ENCODE data around the gene GRIN2A. TPM values are rescaled to one million over a fixed set of nuclear protein-coding genes. Genes with fewer than 3 reads are reported as not detected.

GRIN2A gene
- total and polyA plus RNA-seq, 2 of the 8 experiments (the other 6 are each of a cell fraction or from before 2014, with no cell fraction given), result 0.18 to 1.8 TPM

DNA sequence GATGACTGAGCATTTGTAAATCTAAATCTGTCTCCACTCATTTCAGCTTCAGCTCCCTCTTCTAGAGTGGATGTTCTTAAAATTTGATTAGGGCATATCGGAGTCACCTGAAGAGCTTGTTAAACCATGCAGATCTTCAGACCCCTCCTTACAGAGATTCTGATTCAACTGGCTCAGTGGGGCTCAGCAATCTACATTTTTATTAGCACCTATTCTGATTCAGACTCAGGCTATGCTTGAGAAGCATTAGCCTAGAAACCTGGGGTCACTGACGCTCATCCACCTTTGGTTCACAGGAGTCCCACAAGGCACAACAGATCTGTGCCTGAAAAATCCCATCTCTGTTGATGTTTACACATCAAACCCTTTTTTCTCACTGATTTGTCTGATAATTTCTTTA lies 365.6 kb downstream of the GRIN2A start (continued):
- TF ChIP-seq, protein P1, sequence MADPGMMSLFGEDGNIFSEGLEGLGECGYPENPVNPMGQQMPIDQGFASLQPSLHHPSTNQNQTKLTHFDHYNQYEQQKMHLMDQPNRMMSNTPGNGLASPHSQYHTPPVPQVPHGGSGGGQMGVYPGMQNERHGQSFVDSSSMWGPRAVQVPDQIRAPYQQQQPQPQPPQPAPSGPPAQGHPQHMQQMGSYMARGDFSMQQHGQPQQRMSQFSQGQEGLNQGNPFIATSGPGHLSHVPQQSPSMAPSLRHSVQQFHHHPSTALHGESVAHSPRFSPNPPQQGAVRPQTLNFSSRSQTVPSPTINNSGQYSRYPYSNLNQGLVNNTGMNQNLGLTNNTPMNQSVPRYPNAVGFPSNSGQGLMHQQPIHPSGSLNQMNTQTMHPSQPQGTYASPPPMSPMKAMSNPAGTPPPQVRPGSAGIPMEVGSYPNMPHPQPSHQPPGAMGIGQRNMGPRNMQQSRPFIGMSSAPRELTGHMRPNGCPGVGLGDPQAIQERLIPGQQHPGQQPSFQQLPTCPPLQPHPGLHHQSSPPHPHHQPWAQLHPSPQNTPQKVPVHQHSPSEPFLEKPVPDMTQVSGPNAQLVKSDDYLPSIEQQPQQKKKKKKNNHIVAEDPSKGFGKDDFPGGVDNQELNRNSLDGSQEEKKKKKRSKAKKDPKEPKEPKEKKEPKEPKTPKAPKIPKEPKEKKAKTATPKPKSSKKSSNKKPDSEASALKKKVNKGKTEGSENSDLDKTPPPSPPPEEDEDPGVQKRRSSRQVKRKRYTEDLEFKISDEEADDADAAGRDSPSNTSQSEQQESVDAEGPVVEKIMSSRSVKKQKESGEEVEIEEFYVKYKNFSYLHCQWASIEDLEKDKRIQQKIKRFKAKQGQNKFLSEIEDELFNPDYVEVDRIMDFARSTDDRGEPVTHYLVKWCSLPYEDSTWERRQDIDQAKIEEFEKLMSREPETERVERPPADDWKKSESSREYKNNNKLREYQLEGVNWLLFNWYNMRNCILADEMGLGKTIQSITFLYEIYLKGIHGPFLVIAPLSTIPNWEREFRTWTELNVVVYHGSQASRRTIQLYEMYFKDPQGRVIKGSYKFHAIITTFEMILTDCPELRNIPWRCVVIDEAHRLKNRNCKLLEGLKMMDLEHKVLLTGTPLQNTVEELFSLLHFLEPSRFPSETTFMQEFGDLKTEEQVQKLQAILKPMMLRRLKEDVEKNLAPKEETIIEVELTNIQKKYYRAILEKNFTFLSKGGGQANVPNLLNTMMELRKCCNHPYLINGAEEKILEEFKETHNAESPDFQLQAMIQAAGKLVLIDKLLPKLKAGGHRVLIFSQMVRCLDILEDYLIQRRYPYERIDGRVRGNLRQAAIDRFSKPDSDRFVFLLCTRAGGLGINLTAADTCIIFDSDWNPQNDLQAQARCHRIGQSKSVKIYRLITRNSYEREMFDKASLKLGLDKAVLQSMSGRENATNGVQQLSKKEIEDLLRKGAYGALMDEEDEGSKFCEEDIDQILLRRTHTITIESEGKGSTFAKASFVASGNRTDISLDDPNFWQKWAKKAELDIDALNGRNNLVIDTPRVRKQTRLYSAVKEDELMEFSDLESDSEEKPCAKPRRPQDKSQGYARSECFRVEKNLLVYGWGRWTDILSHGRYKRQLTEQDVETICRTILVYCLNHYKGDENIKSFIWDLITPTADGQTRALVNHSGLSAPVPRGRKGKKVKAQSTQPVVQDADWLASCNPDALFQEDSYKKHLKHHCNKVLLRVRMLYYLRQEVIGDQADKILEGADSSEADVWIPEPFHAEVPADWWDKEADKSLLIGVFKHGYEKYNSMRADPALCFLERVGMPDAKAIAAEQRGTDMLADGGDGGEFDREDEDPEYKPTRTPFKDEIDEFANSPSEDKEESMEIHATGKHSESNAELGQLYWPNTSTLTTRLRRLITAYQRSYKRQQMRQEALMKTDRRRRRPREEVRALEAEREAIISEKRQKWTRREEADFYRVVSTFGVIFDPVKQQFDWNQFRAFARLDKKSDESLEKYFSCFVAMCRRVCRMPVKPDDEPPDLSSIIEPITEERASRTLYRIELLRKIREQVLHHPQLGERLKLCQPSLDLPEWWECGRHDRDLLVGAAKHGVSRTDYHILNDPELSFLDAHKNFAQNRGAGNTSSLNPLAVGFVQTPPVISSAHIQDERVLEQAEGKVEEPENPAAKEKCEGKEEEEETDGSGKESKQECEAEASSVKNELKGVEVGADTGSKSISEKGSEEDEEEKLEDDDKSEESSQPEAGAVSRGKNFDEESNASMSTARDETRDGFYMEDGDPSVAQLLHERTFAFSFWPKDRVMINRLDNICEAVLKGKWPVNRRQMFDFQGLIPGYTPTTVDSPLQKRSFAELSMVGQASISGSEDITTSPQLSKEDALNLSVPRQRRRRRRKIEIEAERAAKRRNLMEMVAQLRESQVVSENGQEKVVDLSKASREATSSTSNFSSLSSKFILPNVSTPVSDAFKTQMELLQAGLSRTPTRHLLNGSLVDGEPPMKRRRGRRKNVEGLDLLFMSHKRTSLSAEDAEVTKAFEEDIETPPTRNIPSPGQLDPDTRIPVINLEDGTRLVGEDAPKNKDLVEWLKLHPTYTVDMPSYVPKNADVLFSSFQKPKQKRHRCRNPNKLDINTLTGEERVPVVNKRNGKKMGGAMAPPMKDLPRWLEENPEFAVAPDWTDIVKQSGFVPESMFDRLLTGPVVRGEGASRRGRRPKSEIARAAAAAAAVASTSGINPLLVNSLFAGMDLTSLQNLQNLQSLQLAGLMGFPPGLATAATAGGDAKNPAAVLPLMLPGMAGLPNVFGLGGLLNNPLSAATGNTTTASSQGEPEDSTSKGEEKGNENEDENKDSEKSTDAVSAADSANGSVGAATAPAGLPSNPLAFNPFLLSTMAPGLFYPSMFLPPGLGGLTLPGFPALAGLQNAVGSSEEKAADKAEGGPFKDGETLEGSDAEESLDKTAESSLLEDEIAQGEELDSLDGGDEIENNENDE (IDR thresholded peaks at IDR 0.05; ENCODE audit: insufficient replicate concordance, low read length), result peak; percentile 16
